ENCODE data around the gene GREB1.

The GREB1 gene

DNA sequence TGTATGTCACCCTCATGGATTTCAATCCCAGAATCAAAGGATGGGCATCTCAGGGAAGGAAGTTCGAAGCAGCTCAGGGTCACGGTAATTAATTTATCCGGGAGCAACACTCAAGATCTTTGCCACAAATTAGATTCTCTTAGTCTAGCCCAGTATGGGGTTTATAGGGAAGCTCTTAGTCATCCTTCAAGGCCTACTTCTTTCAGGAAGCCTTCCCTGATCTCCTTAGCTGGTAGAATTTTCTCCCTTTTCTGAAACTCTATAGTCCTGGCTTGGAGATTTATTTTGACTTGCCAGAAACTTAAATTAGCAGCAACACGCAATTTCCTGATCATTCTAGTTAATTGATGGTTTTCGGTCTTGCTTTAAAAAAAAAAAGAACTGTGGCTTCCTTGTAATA, 20.5 kb upstream of the GREB1 start:
- DNase-seq = no peak

DNA sequence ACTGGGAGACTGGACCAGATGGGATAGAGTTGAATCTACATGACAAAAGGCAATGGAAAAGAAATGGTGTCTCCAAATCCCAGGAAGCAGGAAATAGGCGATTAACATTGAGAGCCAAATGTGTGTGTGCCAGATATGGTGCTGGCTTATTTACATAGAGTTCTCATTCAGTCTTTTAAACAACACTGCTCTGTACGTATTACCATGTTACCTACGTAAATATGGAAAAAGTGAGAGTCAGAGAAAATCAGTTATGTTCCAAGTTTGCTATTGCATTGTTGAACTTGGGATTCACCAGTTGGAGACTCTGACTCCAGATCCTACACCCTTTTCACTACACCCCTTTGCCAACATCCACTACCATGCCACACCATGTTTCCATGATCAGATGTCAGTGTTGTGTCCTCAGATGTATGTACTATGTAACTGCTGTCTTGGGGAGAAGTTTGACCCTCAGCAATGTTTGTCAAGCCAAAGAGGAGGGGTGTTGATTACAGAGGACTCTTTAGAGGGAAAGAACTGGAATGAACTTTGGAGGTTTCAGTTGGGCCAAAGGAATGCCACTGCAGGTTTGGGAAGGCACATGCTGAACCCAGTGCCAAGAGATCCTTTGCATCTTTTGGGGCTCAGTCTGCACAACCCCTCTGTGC, 19.6 kb upstream of the GREB1 start:
- DNase-seq = no peak

DNA sequence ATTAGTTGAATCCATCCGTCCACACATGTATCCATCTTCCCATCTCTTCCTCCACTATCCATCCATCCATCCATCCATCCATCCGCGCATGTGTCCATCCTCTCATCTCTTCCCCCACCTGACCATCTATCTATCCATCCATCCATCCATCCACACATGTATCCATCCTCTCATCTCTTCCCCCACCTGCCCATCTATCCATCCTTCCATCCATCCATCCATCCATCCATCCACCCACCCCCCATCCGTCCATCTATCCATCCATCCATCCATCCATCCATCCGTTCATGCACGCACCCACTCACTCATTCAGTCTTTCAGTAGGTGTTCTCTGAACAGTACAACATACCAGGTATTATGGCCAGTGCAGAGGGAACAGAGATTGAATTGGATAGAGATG, 18.9 kb upstream of the GREB1 start:
- DNase-seq = no peak

DNA sequence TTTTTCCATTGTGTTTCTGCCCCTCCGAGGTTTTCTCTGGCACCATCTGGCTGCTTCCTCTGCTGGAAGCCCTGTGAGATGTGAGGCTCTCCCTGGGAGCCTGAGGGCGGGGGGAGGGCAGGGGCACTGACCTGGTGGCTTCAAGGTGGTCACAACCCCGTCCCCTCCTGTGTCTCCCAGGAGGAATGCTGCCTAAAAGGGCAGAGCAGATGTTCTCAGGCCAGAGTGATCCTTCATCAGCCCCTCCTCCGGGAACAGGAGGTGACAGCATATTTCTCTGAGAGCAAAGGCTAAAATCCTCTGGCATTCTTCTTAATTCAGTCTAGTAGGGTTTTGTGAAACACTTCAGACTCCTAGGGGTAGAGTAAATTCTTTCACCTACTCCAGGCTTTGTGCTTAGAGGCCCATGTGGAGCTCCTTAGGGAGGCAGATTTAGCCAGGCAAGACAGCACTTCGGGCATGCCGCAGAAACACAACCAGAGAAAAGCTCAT, 18.3 kb upstream of the GREB1 start:
- no peak for DNase-seq

GRCh38 chr2:11516984-11517648, 16.7 kb upstream of the GREB1 start:
- DNase-seq = no peak

DNA sequence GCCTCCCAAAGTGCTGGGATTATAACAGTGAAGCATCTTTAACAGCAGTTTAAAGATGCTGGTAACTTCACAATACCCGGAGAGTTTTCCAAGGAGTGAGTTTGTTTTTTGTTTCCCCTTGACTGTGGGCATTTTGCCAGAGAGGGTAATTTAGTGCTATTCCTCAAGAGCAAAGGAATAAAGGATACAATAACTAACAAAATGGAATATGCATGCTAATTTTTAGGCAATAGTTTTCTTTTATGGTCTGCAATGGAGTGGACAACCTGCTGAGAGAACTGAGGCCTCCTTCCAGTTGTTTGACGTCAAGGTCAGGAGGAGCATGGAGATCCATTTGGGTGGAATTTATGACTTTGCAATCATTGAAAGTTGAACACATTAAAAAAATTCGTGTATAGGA, 15.9 kb upstream of the GREB1 start:
- no peak for DNase-seq

DNA sequence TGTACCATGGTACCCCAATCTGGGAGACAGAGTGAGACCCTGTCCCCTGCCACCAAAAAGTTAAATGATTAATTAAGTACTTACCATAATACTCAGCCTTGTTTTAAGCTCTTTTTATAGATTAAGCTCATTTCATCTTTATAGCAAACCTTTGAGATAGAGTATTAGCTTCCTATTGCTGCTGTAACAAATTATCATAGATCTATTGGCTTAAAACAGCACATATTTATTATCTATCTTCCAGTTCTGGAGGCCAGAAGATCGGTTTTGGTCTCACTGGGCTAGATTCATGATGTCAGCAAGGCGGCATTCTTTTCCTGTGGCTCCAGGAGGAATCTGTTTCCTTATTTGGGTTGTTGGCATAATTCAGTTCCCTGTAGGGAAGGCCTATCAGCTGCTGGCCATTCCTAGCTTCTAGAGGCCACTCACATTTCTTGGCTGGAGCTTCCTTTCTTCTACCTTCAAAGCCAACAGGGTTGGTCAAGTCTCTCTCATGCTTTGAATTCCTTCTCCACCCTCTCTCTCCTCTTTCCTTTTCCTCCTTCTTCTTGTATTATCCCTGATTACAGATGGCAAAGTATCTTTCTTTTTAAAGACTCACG, 13.7 kb upstream of the GREB1 start:
- no peak for DNase-seq

GRCh38 chr2:11521775-11522174, 12.1 kb upstream of the GREB1 start:
- DNase-seq = no peak

DNA sequence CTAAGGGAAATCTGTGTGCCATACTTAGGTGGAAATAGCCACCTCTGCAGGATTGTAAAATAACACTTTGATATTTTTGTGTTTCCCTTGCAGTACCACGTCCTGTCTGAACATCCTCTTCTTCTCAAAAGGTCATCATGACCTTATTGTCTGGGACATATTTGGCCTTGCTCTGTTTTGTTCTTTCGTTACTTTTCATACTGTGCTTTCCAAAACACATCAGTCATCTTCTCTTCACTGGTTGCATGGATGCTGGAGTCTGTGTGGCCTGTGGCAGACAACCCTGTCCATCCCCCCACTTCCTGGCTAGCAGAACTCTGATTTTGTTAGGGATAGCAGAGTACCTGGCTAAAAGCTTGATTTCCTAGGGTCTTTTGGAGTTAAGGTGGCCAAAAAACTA, 9.4 kb upstream of the GREB1 start:
- DNase-seq = no peak

GRCh38 chr2:11525762-11526161, 8.1 kb upstream of the GREB1 start:
- DNase-seq = no peak

DNA sequence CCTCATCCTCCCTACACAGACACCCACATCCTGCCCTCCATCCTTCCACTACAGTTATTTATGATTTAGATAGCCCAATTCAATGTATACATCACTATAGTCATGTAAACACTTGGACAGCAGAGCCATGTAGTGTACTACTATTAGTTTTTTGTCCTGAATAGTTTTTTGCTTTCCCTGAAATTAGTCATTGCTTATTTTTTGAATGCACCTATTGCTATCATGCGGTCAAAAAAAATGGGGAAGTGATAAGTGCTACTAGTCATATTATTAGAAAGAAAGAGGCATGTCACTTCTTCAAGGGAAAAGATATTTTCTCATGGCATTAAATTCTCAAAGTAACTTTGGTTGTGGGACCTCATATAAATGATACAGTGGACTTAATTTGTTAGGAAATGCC, 6.8 kb upstream of the GREB1 start:
- no peak for DNase-seq

GRCh38 chr2:11528228-11528627, 5.6 kb upstream of the GREB1 start:
- DNase-seq = no peak

DNA sequence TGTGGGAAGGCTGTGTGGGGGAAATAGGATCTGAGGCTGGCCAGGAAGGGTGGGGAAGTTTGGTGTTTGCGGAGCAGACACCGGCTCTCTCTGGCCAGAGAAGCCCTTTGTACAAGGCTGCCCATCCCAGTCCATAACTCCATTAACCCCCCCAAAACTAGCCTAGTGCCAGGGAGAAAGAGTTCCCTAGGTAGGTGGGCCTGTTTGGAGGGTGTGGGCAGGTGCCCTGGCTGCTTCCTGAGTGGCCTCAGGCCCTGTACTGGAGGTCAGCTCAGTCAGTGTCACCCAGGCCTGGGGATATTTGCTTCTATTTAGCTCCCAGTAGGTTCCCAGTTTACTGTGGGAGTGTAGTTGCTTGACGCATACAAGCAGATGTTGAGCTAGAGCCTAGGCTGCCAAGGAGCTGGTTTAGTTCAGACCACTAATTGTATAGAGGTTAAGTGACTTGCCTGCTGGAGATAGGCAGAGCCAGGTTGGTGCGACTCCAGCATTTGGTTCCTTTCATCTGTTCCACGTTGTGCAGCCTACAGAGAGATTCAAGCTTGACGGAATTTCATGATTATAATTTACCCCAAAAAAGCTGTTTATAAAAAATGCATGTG, 2.9 kb upstream of the GREB1 start:
- DNase-seq = no peak

DNA sequence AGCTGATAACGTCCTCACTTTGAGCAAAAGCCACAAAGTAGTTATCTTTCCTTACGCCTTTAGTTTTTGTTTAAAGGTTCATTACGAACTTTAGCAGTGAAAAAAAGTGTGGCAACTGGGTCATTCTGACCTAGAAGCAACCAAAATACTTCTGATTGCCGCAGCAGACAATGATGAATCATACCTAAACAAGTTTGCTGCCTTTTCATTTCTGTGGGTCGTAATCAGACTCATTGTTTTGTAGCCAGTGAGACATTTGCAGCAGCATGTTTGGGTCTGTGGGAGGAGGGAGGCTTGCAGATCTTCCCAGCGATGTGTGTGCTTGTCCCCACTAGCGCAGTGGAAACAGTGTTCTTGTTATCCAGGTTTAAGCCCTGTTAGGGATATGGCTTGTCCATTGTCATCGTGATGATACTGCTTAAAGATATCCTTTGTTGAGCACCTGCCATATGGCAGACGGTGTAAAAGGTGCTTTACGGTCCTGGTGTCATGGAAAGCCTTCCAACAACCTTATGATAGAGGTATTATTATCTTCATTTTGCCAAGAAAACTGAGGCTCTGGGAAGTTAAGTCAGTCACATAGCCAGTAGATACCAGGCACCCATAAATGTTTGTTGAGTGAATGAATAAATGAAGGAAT, 1.3 kb upstream of the GREB1 start:
- DNase-seq = no peak

GRCh38 chr2:11534071-11534745, 363 bp downstream of the GREB1 start:
- no peak for DNase-seq

GRCh38 chr2:11534746-11535484, 1.1 kb downstream of the GREB1 start:
- no peak for DNase-seq

- no peak for DNase-seq
These were observed 2.1 kb downstream of the GREB1 start for GRCh38 chr2:11535899-11536344.

GRCh38 chr2:11537951-11538350, 4.1 kb downstream of the GREB1 start:
- no peak for DNase-seq

DNA sequence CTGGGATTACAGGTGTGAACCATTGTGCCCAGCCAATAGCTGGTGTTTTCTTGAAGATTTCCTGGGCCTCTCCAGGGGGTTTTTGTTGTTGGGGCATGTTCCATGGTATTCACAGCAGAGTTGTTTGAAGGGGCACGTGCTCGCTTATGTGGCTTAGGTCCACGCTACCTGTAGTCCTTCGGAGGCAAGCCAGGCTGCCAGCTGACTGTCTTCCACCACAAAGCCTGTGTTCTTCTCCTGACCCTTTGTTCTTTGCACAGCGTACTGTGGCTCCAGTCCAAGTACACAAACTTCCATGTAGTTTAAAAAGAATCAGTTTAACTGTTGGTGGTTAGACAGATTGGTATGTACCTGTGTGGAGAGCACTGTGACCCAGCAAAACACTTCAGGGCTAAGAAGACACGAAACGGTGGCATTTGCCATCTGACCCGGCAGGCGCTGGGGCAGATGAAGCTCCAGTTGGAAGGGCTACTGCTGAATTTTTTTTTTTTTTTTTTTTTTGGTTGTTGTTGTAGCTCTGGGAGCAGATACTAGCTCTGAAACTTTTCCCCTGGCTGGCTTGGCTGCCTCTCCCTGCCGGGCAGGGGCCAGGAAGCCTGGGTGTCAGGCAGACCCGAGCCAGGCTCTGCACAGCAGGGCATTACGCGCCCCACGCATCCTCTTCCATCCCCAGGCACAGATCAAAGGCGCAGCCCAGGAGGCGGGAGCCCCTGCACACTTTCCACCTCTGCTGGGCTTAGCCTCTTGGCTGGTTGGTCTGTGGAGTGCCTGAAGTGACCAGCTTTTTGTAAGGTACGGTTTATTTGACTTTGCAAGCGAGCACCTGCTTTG, 5.7 kb downstream of the GREB1 start:
- no peak for DNase-seq

DNA sequence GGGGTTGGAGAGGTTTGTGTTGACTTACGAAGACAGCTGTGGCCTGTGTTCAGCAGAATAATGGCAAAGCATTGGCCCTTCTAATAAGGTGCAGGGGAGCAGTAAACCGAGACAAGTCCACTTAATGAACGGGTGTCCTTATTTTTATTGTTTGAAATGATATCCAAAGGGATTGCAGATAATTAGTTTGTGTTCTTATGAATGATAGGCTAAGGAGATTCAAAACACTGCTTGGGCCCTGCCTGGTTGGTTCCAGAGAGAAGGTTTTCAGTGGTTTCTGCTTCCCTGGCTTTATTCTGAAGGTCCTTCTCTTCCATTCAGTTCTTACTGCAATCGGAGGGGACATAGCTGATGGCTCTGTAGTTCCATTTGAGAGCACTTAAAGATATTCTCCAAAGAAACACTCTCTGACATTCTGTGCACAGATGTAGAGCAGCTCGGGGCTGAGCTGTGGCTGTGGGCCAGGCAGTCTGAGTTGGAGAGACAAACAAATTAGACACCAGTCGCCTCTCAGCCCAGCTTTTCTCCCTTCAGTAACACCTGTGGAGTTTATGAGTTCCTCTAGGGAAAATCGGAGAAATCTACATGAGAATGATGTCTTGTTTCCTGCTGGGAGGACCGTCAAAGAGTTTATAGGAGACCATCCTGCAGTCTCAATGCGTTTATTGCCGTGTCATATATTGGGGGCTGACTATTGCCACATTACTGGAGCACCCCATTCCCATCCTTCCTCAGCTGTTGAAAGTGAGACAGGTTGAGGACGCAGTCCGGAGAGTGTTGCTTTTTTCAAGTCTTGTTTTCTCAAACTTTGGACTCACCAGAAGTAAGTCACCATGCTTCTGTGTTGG, 6.5 kb downstream of the GREB1 start:
- no peak for DNase-seq

Measured in SW 1271 (cell line).